HCT116 (cell line): ENCODE measurements around the gene SELENOK. TPM values are rescaled to one million over a fixed set of nuclear protein-coding genes. Genes with fewer than 3 reads are reported as not detected.

Source experiments
- ATAC-seq: fragments of 200-7000 bp; cut with Tn5 transposase; 2 replicates; pipeline ENCODE4 v1.9.1; 2020; ENCODE audit warnings: mild to moderate bottlenecking, moderate library complexity
- BruUV-seq: library from RNA; stranded (reverse); fragments of 400-500 nt; replicated peaks from 2 replicates; lab custom pipeline; 2021; lab: Mats Ljungman, UMichigan
- CTCF ChIA-PET: fragments of 300-600 bp; sonication (Branson Sonifier 250); formaldehyde crosslinking; loops from one replicate; lab custom pipeline; 2021; ENCODE audit warnings: antibody characterized with exemption; lab: Charles Lee
- POLR2A ChIA-PET: fragments of 300-600, 350-600 bp; sonication (Branson Sonifier 250); formaldehyde crosslinking; loops from one replicate; lab custom pipeline; 2021; ENCODE audit warnings: antibody characterized with exemption; lab: Charles Lee
- RAD21 ChIA-PET, 2 experiments: fragments of 300-600 bp; sonication (Branson Sonifier 250); formaldehyde crosslinking; loops; one replicate each; lab custom pipeline; 2023; ENCODE audit warnings: low total read pairs in 2 of 2; ENCODE audit not compliant: uncharacterized antibody in 2 of 2, unreplicated experiment in 2 of 2, low non-redundant PET in 1 of 2; lab: Charles Lee
- DNase-seq: peaks from one replicate; pipeline ENCODE4 v3.0.0-alpha.2; 2010; ENCODE audit warnings: low read depth, low spot score
- H2AFZ ChIP-seq: fragments of 200-600 bp; shearing (Covaris generic), sonication (generic); 2 replicates; pipeline ENCODE4 v1.6.1; 2017; ENCODE audit warnings: low read depth, mixed run types, mixed read lengths, antibody characterized with exemption, low read length; ENCODE audit not compliant: poor library complexity, severe bottlenecking
- H3K27ac ChIP-seq: 2 replicates; pipeline ENCODE4 v1.5.1; 2012; ENCODE audit warnings: low read depth, low read length
- H3K27me3 ChIP-seq: fragments of 200-600 bp; sonication (generic); 2 replicates; pipeline ENCODE4 v1.6.1; 2016; ENCODE audit warnings: mixed run types, low read length, mixed read lengths; ENCODE audit not compliant: insufficient read depth
- H3K36me3 ChIP-seq, 2 experiments: fragments of 200-500 bp in 1 of 2; fragments of 200-600 bp in 1 of 2; sonication (Bioruptor generic) in 1 of 2; sonication (generic) in 1 of 2; 2 replicates each; pipeline versions ENCODE4 v1.5.1 to v1.6.1; 2014 to 2016; ENCODE audit warnings: low read length in 2 of 2, inconsistent platforms in 1 of 2, mixed read lengths in 1 of 2, mixed run types in 1 of 2; ENCODE audit not compliant: insufficient read depth in 2 of 2, control insufficient read depth in 1 of 2
- H3K4me1 ChIP-seq, 2 experiments: fragments of 200-600 bp in 1 of 2; sonication (generic) in 1 of 2; 2 replicates each; pipeline versions ENCODE4 v1.5.1 to v1.6.1; 2012 to 2017; ENCODE audit warnings: low read length in 2 of 2, inconsistent platforms in 1 of 2, mild to moderate bottlenecking in 1 of 2, mixed read lengths in 1 of 2, mixed run types in 1 of 2, moderate library complexity in 1 of 2; ENCODE audit not compliant: insufficient read depth in 2 of 2, control insufficient read depth in 1 of 2
- H3K4me2 ChIP-seq: fragments of 200-600 bp; sonication (generic); 2 replicates; pipeline ENCODE4 v1.6.1; 2017; ENCODE audit warnings: mixed run types, low read length, mixed read lengths
- H3K4me3 ChIP-seq, 2 experiments: fragments of 200-600 bp in 1 of 2; sonication (generic) in 1 of 2; replicated peaks in 1 of 2; 2 replicates each; pipeline ENCODE4 v1.5.1; 2011 to 2016; ENCODE audit warnings: low read length in 2 of 2, control low read depth in 1 of 2, low read depth in 1 of 2, mild to moderate bottlenecking in 1 of 2, mixed read lengths in 1 of 2, mixed run types in 1 of 2
- H3K79me2 ChIP-seq: fragments of 200-600 bp; sonication (generic); 2 replicates; pipeline ENCODE4 v1.6.1; 2017; ENCODE audit warnings: mild to moderate bottlenecking, mixed run types, low read length, moderate library complexity, mixed read lengths; ENCODE audit not compliant: insufficient read depth
- H3K9ac ChIP-seq: fragments of 200-600 bp; sonication (generic); 2 replicates; pipeline ENCODE4 v1.6.1; 2016; ENCODE audit warnings: low read length, mixed read lengths
- H3K9me2 ChIP-seq: fragments of 200-600 bp; sonication (generic), shearing (Covaris generic); 2 replicates; pipeline ENCODE4 v1.6.1; 2017; ENCODE audit warnings: mixed run types, mild to moderate bottlenecking, moderate library complexity; ENCODE audit not compliant: insufficient read depth
- H3K9me3 ChIP-seq, 2 experiments: fragments of 200-500 bp in 1 of 2; fragments of 200-600 bp in 1 of 2; sonication (Bioruptor generic) in 1 of 2; sonication (generic) in 1 of 2; 2 replicates each; pipeline ENCODE4 v1.6.1; 2014 to 2017; ENCODE audit warnings: low read length in 2 of 2, mixed read lengths in 2 of 2, inconsistent platforms in 1 of 2, low read depth in 1 of 2, mild to moderate bottlenecking in 1 of 2, mixed run types in 1 of 2, moderate library complexity in 1 of 2; ENCODE audit not compliant: control insufficient read depth in 1 of 2, insufficient read depth in 1 of 2
- H4K20me1 ChIP-seq: fragments of 200-600 bp; sonication (generic), shearing (Covaris generic); 2 replicates; pipeline ENCODE4 v1.6.1; 2017; ENCODE audit warnings: mixed run types, mild to moderate bottlenecking, moderate library complexity; ENCODE audit not compliant: insufficient read depth
- CBX3 ChIP-seq: IDR thresholded peaks from 2 replicates; pipeline ENCODE4 v1.6.1; 2012; ENCODE audit warnings: low read depth
- EGR1 ChIP-seq: IDR thresholded peaks from 2 replicates; pipeline ENCODE4 v1.6.1; 2012; ENCODE audit warnings: low read depth
- ELF1 ChIP-seq: IDR thresholded peaks from 2 replicates; pipeline ENCODE4 v1.6.1; 2012; ENCODE audit warnings: low read depth, borderline replicate concordance
- EZH2 ChIP-seq: fragments of 200-600 bp; sonication (generic); IDR thresholded peaks from 2 replicates; pipeline ENCODE4 v1.6.1; 2017; ENCODE audit warnings: antibody characterized with exemption, mixed run types
- EZH2phosphoT487 ChIP-seq: fragments of 200-600 bp; IDR thresholded peaks from 2 replicates; pipeline ENCODE4 v1.6.1; 2018; ENCODE audit warnings: antibody characterized with exemption, borderline replicate concordance
- FOSL1 ChIP-seq: IDR thresholded peaks from 2 replicates; pipeline ENCODE4 v1.6.1; 2012; ENCODE audit warnings: low read depth
- POLR2A ChIP-seq: IDR thresholded peaks from 2 replicates; pipeline ENCODE4 v1.7.0; 2011; ENCODE audit warnings: borderline replicate concordance; ENCODE audit not compliant: insufficient read depth, insufficient read length; ENCODE audit errors: extremely low read depth
- POLR2AphosphoS5 ChIP-seq: IDR thresholded peaks from 2 replicates; pipeline ENCODE4 v1.6.1; 2011; ENCODE audit warnings: mild to moderate bottlenecking, low read depth, low read length, moderate library complexity
- SRF ChIP-seq: IDR thresholded peaks from 2 replicates; pipeline ENCODE4 v1.6.1; 2012; ENCODE audit warnings: low read depth
- YY1 ChIP-seq: IDR thresholded peaks from 2 replicates; pipeline ENCODE4 v1.6.1; 2011; ENCODE audit warnings: low read length, low read depth, moderate library complexity, mild to moderate bottlenecking; ENCODE audit not compliant: insufficient replicate concordance; ENCODE audit errors: extremely low read depth
- ZFX ChIP-seq: fragments of 450-650 bp; IDR thresholded peaks from 2 replicates; pipeline ENCODE4 v1.6.1; 2017
- ZNF274 ChIP-seq: fragments of 200-500 bp; sonication (Bioruptor generic); IDR thresholded peaks from 2 replicates; pipeline ENCODE4 v1.6.1; 2014; ENCODE audit warnings: mild to moderate bottlenecking, low read depth, low read length, inconsistent platforms
- intact Hi-C: fragments of 100-400 bp; cut with micrococcal nuclease; formaldehyde crosslinking; loops from 2 replicates; pipeline ENCODE4 v1.10.0; 2022
- total RNA-seq: library from RNA; stranded (reverse); gene quantifications from one replicate; pipeline ENCODE4 v1.2.1, GENCODE V29; 2021; ENCODE audit not compliant: unreplicated experiment
- TF ChIP-seq, protein P1 (sequence below): IDR thresholded peaks from 2 replicates; pipeline ENCODE4 v1.6.1; 2012
- TF ChIP-seq, protein P2 (sequence below): IDR thresholded peaks from 2 replicates; pipeline ENCODE4 v1.6.1; 2011; ENCODE audit warnings: mild to moderate bottlenecking, low read length, moderate library complexity; ENCODE audit not compliant: insufficient replicate concordance; ENCODE audit errors: extremely low read depth
- TF ChIP-seq, protein P3 (sequence below), 3 experiments: fragments of 200-600 bp in 1 of 3; sonication (generic) in 1 of 3; IDR thresholded peaks in 2 of 3; conservative IDR thresholded peaks in 1 of 3; 2 replicates each; pipeline ENCODE4 v1.5.1; 2012 to 2017; ENCODE audit warnings: low read depth in 2 of 3, low read length in 2 of 3, antibody characterized with exemption in 1 of 3, borderline replicate concordance in 1 of 3, control low read depth in 1 of 3, mild to moderate bottlenecking in 1 of 3, mixed read lengths in 1 of 3, mixed run types in 1 of 3, moderate library complexity in 1 of 3; ENCODE audit not compliant: insufficient read depth in 1 of 3
- TF ChIP-seq, protein P4 (sequence below): IDR thresholded peaks from 2 replicates; pipeline ENCODE4 v1.6.1; 2012; ENCODE audit warnings: low read depth
- TF ChIP-seq, protein P5 (sequence below): IDR thresholded peaks from 2 replicates; pipeline ENCODE4 v1.6.1; 2012

Gene SELENOK
- total RNA-seq, 1 experiment from 2014 or later = 35.1 TPM

DNA sequence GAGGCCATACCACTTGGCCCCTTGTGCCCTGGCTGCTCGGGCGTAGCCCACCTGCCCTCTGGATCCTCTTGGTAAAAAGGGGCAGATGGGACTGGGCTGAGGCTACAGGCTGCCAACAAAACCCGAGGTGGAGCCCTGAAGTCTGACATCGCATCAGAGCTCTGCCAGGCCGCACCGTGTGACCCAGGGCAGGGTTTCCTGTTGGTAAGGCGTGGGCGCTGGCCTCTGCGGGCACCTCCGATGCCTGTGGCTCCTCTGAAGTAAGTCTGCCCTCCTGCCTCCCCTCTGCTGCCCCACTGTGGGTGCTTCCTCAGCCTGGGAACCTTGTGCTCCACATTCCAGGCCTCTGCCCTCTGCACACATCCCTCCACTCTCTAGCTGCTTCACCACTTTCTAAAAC is 54.3 kb downstream of the SELENOK start (continued):
- TF ChIP-seq EZH2phosphoT487 (no peak), EGR1 (no peak), POLR2AphosphoS5 (no peak), POLR2A (no peak), FOSL1 (no peak), SRF (no peak), CBX3 (no peak)
- TF ChIP-seq, protein P1, sequence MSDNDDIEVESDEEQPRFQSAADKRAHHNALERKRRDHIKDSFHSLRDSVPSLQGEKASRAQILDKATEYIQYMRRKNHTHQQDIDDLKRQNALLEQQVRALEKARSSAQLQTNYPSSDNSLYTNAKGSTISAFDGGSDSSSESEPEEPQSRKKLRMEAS = no peak
- TF ChIP-seq, all 23 proteins: peak for 0

DNA sequence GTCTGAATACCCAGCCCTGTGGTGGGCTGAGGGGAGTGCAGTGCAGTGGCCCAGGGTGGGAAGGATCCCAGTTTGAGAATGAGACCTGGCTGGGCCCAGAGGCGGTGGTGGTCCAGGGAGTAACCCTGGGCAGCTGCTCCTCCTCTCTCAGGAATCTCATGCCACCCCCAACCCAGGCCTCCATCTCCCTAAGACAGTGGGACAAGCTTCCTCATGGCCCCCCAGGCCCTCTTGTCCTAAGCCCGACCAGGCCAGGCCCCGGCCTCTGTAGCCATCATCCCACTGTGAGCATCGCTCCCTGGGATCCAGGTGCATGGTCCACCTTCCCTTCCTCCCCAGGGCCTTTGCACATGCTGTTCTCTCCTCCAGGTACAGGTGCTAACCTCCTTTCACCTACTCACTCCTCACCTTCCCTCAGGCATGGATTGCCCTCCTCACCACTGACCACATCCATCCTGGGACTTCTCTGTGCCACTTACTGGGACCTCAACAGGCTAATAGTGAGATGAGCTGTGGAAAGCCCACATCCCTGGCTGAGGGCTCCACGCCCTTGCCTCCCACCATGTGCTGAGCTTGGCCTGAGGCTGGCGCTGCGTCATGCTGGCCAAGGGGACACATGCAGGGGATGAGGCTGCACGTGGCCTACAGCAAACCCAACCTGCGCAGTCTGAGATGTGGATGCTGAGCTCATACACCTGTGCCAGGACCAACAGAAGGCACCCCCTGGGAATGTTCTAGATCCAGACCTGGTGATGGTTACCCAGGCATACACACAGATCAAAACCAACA is 55.4 kb downstream of the SELENOK start:
- H3K4me3 ChIP-seq = no peak overlapping the region
- no peaks in the 10 kb centered on the region for H3K9me3 ChIP-seq
- H3K27me3 ChIP-seq = no peaks in the 10 kb centered on the region
- H3K79me2 ChIP-seq = no peaks in the 10 kb centered on the region
- peaks cover 0 to 1% of the 10 kb centered on the region in 2 experiments; a peak in 1 of 4 replicates for H3K4me1 ChIP-seq
- H3K27ac ChIP-seq = no peak overlapping the region
- H3K9ac ChIP-seq = no peak overlapping the region
- no peak overlapping the region for H2AFZ ChIP-seq
- POLR2A ChIA-PET = no interaction called here
- DNase-seq (no peak), ATAC-seq (no peak)
- intact Hi-C loops = no loop called here
- CTCF ChIA-PET = no interaction called here
- BruUV-seq = no TSS peak
- no peaks in the 10 kb centered on the region for H4K20me1 ChIP-seq
- H3K36me3 ChIP-seq = peaks cover 0 to 2% of the 10 kb centered on the region in 2 experiments; a peak in 1 of 4 replicates
- H3K4me2 ChIP-seq = no peak overlapping the region
- RAD21 ChIA-PET = no interaction called here
- no peaks in the 10 kb centered on the region for H3K9me2 ChIP-seq
- no peak for TF ChIP-seq ZNF274
- no peak for TF ChIP-seq YY1
- TF ChIP-seq FOSL1 = no peak
- TF ChIP-seq EZH2 = no peak
- TF ChIP-seq, protein P2, sequence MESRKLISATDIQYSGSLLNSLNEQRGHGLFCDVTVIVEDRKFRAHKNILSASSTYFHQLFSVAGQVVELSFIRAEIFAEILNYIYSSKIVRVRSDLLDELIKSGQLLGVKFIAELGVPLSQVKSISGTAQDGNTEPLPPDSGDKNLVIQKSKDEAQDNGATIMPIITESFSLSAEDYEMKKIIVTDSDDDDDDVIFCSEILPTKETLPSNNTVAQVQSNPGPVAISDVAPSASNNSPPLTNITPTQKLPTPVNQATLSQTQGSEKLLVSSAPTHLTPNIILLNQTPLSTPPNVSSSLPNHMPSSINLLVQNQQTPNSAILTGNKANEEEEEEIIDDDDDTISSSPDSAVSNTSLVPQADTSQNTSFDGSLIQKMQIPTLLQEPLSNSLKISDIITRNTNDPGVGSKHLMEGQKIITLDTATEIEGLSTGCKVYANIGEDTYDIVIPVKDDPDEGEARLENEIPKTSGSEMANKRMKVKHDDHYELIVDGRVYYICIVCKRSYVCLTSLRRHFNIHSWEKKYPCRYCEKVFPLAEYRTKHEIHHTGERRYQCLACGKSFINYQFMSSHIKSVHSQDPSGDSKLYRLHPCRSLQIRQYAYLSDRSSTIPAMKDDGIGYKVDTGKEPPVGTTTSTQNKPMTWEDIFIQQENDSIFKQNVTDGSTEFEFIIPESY = no peak
- no peak for TF ChIP-seq ZFX
- no peak for TF ChIP-seq CBX3
- TF ChIP-seq, protein P3, sequence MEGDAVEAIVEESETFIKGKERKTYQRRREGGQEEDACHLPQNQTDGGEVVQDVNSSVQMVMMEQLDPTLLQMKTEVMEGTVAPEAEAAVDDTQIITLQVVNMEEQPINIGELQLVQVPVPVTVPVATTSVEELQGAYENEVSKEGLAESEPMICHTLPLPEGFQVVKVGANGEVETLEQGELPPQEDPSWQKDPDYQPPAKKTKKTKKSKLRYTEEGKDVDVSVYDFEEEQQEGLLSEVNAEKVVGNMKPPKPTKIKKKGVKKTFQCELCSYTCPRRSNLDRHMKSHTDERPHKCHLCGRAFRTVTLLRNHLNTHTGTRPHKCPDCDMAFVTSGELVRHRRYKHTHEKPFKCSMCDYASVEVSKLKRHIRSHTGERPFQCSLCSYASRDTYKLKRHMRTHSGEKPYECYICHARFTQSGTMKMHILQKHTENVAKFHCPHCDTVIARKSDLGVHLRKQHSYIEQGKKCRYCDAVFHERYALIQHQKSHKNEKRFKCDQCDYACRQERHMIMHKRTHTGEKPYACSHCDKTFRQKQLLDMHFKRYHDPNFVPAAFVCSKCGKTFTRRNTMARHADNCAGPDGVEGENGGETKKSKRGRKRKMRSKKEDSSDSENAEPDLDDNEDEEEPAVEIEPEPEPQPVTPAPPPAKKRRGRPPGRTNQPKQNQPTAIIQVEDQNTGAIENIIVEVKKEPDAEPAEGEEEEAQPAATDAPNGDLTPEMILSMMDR (IDR thresholded peaks at IDR 0.05 in 2 of 3, conservative IDR thresholded peaks at IDR 0.05 in 1 of 3; ENCODE audit: borderline replicate concordance in 1 of 3, insufficient read depth in 1 of 3, low read depth in 2 of 3, low read length in 2 of 3) = no peak
- no peak for TF ChIP-seq ELF1
- TF ChIP-seq, protein P4, sequence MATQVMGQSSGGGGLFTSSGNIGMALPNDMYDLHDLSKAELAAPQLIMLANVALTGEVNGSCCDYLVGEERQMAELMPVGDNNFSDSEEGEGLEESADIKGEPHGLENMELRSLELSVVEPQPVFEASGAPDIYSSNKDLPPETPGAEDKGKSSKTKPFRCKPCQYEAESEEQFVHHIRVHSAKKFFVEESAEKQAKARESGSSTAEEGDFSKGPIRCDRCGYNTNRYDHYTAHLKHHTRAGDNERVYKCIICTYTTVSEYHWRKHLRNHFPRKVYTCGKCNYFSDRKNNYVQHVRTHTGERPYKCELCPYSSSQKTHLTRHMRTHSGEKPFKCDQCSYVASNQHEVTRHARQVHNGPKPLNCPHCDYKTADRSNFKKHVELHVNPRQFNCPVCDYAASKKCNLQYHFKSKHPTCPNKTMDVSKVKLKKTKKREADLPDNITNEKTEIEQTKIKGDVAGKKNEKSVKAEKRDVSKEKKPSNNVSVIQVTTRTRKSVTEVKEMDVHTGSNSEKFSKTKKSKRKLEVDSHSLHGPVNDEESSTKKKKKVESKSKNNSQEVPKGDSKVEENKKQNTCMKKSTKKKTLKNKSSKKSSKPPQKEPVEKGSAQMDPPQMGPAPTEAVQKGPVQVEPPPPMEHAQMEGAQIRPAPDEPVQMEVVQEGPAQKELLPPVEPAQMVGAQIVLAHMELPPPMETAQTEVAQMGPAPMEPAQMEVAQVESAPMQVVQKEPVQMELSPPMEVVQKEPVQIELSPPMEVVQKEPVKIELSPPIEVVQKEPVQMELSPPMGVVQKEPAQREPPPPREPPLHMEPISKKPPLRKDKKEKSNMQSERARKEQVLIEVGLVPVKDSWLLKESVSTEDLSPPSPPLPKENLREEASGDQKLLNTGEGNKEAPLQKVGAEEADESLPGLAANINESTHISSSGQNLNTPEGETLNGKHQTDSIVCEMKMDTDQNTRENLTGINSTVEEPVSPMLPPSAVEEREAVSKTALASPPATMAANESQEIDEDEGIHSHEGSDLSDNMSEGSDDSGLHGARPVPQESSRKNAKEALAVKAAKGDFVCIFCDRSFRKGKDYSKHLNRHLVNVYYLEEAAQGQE = no peak
- TF ChIP-seq, protein P5, sequence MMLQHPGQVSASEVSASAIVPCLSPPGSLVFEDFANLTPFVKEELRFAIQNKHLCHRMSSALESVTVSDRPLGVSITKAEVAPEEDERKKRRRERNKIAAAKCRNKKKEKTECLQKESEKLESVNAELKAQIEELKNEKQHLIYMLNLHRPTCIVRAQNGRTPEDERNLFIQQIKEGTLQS = no peak
